AG20443 (cell line): ENCODE data around the gene KANK2.
A peak's percentile ranks its signal among the peaks of the same experiment; 100 is the strongest.
"Not testable (repeated sequence)": the region's sequence is repeated elsewhere in the genome, so short reads cannot be mapped to it uniquely, and the experiment has no call there.

Experiments
- DNase-seq: peaks from one replicate; pipeline ENCODE4 v3.0.0; 2012; ENCODE audit warnings: low spot score, mixed read lengths

The KANK2 gene

DNA sequence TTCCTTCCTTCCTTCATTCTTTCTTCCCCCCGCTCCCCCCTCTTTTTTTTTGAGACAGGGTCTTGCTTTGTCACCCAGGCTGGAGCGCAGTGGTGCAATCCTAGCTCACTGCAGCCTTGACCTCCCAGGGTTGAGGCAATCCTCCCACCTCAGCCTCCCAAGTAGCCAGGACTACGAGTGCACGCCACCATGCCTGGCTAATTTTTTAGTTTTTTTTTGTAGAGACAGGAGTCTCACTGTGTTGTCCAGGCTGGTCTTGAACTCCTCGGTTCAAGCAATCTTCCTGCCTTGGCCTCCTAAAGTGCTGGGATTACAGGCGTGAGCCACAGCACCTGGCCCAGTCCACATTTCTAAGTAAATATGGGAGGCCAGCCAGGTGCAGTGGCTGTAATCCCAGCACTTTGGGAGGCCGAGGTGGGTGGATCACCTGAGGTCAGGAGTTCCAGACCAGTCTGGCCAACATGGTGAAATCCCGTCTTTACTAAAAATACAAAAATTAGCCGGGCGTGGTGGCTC, 57.3 kb downstream of the KANK2 start:
- not testable (repeated sequence) for DNase-seq

DNA sequence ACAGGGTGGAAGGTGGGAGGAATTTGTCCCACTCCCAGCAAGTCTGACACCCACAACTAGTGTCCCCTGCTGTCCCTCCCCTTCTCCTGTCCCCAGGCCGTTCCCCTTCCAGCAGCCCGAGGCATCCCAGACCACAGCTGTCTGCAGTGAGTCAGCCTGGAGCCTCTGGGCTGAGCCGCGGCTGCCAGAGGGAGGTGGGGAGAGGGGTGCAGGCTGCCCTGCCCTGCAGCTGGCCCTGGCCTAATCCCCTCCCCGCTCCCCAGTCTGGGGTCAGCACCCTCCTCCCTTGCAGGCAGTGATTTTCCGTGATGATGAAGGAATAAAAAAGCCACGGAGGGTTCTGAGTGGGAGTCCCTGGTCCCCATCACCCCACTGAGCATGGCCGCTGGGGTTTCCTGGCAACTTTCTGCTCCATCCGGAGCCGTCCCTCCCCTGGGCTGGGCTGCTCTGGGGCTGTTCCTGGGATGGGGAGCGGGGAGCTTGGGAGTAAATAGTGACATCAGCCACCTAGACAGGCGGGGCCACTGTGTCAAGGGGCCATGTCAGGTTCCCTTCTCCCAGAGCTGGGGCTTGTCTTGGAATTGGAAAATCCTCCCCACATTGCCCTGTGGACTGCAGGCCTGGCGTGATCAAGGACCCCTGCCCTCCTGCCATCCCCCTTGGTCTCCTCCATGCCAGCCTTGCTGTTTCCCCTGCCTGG, 58.6 kb downstream of the KANK2 start:
- peak; percentile 85 for DNase-seq

DNA sequence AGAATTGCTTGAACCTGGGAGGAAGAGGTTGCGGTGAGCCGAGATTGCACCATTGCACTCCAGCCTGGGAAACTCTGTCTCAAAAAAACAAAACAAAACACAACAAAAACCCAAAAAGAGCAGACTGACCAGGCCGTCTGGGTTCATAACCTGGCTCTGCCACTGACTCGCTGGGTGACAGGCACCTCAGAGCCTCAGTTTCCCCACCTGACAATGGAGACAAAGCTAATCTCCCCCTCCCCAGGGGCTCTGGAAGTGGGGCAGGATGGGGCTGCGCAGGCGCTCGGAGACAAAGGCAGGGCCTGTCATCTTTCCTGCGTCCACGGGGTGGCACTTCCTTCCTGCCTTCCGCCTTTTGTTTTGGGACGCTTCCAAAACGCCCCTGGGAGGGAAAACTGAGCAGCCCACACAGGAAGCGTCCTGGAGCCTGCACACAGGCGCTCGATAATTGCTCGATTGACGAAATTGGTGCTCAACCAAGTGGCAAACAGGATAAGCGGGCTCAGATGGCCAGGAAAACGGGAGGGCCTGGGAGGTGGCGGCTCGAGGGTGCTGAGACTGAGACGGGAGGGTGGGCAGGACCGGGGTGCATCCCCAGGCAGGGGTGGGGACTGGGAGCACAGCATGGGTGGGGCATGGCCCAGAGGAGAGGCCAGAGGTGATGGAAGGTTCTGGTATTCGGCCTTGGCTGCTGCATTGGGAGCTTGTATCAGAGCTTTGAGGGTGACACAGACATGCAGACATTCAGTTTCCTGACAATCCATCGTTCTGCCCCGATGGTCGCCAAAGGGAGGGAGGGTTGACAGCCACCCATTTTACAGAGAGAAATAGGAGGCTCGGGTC, 59.6 kb downstream of the KANK2 start:
- peak; percentile 91 for DNase-seq

DNA sequence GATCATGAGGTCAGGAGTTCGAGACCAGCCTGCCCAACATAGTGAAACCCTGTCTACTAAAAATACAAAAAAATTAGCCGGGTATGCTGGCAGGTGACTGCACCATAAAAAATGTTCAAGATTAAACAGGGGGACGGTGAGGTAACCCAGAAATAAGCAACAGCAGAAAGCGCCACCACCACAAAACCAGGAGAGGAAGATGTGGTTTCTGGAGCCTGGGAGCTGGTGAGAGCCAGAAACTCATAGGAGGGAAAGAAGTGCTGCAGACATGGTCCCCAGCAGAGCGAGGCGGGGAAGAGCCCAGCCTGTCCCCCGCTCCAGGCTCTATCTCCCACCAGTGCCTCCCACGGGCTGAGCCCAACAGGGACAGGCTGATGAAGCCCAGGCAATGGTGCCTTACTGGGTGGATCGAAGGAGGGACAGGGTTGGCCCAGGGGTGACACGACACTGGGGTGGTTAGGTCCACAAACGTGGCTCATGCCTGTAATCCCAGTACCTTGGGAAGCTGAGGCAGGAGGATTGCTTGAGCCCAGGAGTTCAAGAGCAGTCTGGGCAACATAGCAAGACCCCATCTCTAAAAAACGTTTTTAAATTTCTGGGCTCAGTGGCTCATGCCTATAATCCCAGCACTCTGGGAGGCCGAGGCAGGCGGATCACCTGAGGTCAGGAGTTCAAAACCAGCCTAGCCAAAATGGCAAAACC, 60.8 kb downstream of the KANK2 start:
- no peak for DNase-seq

DNA sequence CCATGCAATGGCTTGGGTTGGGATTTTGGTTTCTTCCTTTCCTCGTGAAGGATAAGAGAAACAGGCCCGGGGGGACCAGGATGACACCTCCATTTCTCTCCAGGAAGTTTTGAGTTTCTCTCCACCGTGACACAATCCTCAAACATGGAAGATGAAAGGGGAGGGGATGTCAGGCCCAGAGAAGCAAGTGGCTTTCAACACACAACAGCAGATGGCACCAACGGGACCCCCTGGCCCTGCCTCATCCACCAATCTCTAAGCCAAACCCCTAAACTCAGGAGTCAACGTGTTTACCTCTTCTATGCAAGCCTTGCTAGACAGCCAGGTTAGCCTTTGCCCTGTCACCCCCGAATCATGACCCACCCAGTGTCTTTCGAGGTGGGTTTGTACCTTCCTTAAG, 65.9 kb downstream of the KANK2 start:
- no peak for DNase-seq

DNA sequence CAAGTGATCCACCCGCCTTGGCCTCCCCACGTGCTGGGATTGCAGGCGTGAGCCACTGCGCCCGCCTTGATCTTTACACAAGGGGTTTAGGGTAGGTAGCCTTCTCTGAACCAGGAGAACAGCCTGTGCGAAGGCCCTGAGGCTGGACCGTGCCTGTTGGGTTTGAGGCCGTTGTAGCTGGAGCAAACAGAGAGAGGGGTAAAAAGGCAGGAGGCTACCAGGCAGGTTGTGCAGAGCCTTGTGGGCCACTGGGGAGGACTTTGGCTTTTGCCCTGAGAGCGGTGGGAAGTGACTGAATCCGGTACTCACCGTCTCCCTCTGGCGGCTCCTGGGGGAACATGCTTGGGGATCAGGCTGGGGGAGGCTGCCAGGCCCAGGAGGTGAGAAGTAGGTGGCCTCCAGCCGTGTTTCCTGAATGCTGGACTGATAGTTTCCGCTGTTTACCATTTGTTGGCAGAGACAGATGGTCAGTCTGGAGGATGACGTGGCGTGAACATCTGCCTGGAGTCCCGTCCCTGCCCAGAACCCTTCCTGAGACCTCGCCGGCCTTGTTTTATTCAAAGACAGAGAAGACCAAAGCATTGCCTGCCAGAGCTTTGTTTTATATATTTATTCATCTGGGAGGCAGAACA, 66.4 kb downstream of the KANK2 start:
- peak; percentile 87 for DNase-seq

DNA sequence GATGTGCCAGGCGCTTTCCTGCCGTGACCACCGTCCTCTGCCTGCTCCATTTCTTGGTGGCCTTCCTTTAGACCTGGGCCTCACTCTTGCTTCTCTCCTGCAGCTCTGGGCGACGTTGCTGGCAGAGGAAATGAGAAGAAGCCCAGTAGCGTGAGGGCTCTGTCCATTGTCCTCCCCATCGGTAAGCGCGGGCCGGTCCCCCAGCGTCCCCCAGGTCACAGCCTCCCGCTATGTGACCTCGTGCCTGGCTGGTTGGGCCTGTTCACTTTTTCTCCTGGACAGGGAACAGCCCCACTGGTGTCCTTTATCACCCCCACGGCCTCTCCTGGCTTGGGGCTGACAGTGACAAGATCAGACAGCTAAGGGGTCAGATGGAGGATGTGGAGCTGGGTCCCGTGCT, 69.4 kb downstream of the KANK2 start:
- no peak for DNase-seq

DNA sequence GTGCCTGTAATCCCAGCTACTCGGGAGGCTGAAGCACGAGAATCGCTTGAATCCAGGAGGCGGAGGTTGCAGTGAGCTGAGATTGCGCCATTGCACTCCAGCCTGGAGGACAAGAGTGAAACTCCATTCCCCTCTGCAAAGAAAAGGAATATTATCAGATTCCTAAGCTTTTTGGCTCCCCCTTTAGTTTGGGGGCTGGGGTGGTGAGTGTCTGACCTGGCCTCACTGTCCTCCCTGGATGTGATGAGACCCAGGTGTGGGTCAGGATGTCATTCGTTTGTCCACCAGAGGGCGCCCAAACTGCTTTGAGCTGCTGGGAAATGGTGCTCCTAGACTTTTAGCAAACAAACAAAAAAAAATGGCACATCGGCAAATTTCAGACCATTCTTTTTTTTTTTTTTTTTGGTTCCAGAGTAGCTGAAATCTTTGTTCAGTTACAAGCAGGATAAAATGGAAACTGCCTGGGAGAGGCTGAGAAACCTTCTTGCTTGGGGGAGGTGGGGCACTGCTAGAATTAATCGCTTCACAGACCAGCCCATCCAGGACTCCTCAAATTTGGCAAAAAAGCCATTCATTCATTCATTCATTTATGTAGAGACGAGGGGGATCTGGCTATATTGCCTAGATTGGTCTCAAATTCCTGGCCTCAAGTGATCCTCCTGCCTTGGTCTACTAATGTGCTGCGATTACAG, 71.2 kb downstream of the KANK2 start:
- peak; percentile 78 for DNase-seq

DNA sequence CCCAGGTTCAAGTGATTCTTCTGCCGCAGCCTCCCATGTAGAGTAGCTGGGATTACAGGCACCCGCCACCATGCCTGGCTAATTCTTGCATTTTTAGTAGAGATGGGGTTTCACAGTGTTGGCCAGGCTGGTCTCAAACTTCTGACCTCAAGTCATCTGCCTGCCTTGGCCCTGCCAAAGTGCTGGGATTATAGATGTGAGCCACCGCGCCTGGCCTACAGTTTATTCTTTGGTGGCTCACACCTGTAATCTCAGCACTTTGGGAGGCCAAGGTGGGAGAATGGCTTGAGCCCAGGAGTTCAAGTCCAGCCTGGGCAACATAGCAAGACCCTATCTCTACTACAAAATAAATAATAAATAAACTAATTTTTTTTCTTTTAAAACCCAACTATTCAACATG, 73.2 kb downstream of the KANK2 start:
- DNase-seq: not testable (repeated sequence)

DNA sequence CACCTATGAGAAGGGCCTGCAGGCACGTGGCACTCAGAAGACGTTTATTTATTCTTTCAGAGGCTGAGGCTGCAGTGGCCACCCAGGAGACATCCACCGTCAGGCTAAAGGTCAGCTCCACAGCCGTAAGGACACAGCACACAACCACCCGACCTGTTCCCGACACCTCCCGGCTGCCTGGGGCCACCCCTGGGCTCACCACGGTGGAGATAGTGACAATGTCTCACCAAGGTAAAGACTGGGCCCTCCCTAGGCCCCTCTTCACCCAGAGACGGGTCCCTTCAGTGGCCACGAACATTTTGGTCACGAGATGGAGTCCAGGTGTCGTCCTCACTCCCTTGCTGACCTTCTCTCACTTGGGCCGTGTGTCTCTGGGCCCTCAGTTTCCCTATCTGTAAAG, 74.2 kb downstream of the KANK2 start:
- DNase-seq: no peak

DNA sequence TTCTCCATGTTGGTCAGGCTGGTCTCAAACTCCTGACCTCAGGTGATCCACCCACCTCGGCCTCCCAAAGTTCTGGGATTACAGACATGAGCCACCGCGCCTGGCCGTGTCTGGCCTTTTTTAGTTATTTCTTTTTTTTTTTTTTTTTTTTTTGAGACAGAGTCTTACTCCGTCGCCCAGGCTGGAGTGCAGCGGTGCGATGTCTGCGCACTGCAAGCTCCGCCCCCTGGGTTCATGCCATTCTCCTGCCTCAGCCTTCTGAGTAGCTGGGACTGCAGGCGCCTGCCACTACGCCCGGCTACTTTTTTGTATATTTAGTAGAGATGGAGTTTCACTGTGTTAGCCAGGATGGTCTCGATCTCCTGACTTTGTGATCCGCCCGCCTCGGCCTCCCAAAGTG, 75.4 kb downstream of the KANK2 start:
- DNase-seq: not testable (repeated sequence)

DNA sequence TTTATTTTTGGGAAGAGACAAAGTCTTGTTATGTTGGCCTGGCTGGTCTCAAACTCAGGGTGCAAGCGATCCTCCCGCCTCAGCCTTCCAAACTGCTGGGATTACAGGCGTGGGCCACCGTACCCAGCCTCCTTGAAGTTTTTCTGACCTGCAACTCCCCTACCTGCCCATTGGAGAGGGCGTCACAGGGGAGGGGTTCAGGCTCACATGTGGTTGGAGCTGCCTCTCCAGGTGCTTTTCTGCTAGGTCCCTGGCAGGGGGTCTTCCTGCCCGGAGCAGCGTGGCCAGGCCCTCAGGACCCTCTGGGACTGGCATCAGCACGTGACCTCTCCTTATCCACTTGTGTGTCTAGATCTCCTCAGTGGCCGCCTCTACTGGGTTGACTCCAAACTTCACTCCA, 80.8 kb downstream of the KANK2 start:
- DNase-seq: no peak

DNA sequence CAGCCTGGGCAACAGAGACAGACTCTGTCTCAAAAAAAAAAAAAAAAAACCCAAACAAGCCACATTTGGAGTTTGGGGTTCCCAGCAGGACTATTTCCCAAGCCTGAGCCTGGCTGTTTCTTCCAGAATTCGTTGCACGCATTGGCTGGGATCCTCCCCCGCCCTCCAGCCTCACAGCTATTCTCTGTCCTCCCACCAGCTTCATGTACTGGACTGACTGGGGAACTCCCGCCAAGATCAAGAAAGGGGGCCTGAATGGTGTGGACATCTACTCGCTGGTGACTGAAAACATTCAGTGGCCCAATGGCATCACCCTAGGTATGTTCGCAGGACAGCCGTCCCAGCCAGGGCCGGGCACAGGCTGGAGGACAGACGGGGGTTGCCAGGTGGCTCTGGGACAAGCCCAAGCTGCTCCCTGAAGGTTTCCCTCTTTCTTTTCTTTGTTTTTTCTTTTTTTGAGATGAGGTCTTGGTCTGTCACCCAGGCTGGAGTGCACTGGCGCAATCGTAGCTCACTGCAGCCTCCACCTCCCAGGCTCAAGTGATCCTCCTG, 81.4 kb downstream of the KANK2 start:
- no peak for DNase-seq

DNA sequence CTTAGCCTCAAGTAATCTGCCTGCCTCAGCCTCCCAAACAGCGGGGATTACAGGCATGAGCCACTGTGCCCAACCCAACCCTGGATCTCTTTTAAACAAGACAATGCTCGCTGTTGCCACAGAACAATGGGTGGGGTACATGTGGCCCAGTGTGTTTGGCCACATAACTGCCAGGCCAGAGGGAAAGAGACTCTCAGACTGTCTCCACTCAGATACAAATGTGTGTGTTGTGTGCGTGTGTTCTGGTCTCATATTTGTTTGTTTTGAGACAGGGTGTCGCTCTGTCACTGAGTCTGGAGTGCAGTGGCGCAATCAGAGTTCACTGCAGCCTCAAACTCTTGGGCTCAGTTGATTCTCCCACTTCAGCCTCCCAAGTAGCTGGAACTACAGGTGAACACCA, 82.3 kb downstream of the KANK2 start:
- DNase-seq: no peak
